ENCODE data around the gene AOAH.

- TF ChIP-seq EZH2phosphoT487 (IDR thresholded peaks at IDR 0.05; ENCODE audit: insufficient read depth, low read depth) (no peak), EZH2 (IDR thresholded peaks at IDR 0.05; ENCODE audit: insufficient read depth, poor library complexity, severe bottlenecking) (no peak)
Measured at GRCh38 chr7:36691983-36692382, 32.3 kb downstream of the AOAH start.

Measured in GM23248 (cell line).